Posterior vena cava (tissue), 2 donors: Measurements from ENCODE around the gene PLK5. TPM values are rescaled to one million over a fixed set of nuclear protein-coding genes. Genes with fewer than 3 reads are reported as not detected.
A peak's percentile ranks its signal among the peaks of the same experiment; 100 is the strongest.
"Not testable (repeated sequence)": the region's sequence is repeated elsewhere in the genome, so short reads cannot be mapped to it uniquely, and the experiment has no call there.

Experiments
- DNase-seq: peaks from one replicate; pipeline ENCODE4 v3.0.0-alpha.2; 2020; ENCODE audit warnings: low spot score
- intact Hi-C, 2 donors: fragments of 100-400 bp; cut with DNase I; formaldehyde crosslinking; loops; one replicate each; pipeline versions ENCODE4 v1.14.1 to v1.14.2; 2022 to 2023
- total RNA-seq, 2 donors: library from RNA; stranded (reverse); fragmentation: NEBNext Ultra II Directional; extraction: Animal tissue kit (Norgen Biotek cat#: 25700); gene quantifications; one replicate each; pipeline ENCODE4 v1.2.1, GENCODE V29; 2021
- donor health status: DM: yes; HTN: yes; CAD: no.
- donor health status: DM: yes; HTN: yes; CAD: no.

Gene PLK5
- total RNA-seq, 2 donors from 2014 or later, result not detected

DNA sequence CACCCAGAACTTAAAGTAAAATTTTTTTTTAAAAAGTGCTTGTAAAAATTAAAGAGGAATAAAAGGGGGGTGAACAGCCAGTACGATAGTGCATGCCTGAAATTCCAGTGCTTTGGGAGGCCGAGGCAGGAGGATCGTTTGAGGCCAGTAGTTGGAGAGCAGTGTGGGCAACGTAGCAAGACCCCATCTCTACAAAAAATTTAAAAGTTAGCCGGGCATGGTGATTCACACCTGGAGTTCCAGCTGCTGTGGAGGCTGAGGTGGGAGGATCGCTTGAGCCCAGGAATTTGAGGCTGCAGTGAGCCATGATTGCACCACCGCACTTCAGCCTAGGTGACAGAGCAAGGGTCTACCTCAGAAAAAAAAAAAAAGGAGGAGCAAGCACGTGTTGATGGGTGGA lies 18.9 kb upstream of the PLK5 start:
- no peak for DNase-seq
- intact Hi-C loops, result no loop called here

DNA sequence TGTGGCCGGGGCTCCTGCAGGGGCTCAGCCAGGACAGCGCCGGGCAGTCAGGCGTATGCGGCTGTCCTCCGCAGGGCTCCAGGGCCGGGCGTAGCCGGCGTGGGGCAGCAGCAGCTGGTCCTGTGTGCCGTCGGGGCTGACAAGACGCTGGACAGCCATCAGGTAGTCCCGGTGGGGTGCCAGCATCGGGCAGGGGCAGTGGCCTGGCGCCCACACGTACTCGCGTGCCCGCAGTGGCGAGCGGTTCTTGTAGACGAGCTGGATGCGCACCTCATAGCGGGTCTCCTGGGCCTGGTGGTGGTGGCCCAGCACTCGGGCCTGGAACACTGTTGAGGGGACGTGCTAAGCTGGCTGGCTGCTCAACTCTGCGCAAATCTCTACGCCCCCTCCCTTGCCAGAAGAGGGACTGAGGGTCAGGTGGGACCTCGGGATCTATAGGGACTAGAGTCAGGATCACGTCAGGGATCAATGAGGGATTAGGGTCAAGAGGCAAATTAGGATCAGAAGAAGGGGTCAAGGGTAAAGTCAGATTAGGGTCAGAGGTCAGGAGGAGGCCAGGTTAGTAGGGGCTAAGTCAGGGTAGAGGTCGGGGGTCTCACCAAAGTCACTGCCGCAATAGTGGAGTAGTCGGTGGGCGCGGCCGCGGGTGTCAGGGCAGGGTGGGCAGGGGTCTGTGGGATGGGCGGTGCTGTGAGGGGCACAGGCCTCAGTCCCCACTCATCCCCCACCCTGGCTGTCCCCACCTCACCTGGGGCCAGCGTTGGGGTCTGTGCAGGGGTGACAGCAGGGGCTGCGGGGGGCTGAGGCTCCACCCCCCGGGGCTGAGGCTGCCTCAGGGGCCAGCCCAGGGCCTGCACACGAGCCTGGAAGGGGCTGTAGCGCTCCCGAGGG lies 17.6 kb upstream of the PLK5 start:
- intact Hi-C loops, result no loop called here
- no peak for DNase-seq

DNA sequence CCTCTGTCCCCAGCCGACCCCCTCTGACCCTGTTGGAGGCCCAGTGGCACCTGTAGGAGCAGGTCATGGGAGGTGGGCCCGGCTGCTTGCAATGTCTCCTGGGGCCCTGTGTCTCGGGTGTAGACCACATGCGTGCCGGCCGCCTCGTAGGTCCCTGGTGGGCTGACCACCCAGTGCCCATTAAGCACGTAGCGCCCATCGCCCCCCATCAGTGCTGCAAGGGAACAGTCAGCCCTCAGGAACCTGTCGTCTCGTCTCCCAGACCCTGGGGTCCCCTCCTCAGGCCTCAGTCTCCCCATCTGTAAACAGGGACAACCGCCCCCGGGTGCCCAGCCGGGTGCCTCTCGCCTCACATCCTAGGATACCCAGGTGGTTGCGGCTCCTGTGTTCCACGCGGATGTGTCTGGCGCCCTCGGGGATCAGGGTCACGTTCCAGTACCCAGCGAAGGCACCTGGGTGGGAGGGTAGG lies 16.7 kb upstream of the PLK5 start:
- intact Hi-C loops, result no loop called here
- DNase-seq, result peak; percentile 80

DNA sequence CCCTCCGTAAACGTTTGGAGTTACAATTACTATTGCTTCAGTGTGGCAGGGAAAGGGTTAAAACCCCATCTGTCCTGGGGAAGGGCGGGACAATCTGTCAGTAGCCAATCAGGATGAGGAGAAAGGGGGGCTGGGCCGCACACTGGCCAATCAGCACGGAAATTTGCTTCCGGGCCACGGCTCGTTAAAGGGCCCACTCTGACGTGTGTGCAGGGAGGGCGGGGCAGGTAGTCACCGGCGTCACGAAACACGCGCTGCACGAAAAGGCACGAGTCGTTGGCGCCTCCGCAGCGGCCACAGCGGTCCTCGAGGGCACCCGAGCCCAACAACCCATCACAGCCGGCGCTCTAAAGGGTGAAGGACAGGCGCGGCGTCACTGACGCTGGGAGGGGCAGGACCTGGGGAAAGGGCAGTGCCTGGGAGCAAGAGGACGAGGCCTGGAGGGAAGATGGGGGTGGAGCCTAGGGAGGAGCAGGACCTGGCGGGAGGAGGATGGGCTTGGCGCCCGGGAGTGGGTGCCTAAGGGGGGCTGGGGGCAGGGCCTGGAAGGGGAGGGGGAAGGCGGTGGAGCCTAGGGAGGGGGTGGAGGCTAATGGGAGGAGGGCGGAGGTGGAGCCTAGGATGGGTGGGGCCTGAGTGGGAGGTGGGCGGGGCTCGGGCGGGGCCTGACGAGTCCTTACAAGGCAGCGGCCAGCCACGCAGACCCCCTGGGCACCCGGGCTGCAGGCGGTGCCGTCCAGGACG lies 15.9 kb upstream of the PLK5 start:
- peak; percentile 97 for DNase-seq
- intact Hi-C loops, result loop anchor here in 1 of 2 donors (2.0 kb wide), 1 partner anchor 71 kb away; no protein-coding TSS in a partner anchor

DNA sequence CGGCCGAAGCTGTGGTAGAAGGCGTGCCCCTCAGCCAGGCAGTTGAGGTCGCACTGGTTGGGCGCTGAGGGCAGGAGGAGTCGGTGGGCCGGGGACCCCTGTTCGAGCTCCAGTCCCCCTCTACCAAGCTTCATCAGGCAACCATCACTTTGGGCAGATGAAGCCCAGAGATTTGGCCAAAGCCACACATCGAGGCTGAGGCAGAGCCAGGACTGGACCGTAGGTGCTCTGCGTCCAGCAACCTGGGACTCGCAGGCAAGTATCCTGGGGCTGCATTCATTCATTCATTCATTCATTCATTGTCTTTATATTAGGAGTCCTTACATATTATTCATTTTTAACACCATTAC lies 15.4 kb upstream of the PLK5 start:
- no peak for DNase-seq
- intact Hi-C loops, result loop anchor here in 1 of 2 donors (2.0 kb wide), 1 partner anchor 72 kb away; no protein-coding TSS in a partner anchor

DNA sequence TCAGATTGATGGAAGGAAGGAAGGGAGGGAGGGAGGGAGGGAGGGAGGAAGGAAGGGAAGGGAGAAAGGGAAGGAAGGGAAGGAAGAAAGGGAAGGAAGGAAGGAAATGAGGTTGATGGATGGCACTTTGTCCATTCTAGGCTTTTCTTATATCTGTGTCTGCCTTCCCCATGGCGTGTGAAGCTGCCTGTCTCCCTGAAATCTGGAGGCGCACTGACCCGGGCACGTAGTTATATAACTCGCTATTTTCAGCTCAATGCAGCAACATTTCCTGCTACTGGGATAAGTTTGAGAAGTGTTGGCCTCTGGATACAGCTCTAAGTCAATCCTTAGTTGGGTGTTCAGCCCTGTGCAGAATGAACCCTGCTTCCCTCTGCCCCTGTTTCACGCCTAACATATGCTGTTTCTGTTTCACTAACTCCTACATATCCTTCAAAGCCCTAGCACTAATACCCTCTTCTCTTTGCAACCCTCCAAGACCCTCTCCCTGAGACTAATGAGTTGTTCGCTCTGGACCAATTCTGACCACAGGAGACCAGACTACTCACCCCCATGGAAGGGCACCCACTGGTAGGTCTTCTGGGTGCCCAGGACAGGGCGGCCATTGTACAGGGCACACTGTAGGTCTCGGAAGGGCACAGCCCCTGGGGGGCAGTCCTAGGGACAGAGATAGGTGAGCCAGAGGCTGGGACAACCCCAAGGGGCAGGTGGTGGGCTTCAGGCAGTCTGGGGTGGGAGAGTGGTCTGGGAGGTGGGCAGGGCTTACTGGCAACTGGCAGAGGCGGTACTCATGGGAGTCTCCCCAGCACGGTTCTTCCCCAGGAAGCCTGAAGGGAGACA lies 14.1 kb upstream of the PLK5 start:
- intact Hi-C loops, result loop anchor here in 1 of 2 donors (2.0 kb wide), 1 partner anchor 73 kb away; no protein-coding TSS in a partner anchor
- DNase-seq, result no peak

DNA sequence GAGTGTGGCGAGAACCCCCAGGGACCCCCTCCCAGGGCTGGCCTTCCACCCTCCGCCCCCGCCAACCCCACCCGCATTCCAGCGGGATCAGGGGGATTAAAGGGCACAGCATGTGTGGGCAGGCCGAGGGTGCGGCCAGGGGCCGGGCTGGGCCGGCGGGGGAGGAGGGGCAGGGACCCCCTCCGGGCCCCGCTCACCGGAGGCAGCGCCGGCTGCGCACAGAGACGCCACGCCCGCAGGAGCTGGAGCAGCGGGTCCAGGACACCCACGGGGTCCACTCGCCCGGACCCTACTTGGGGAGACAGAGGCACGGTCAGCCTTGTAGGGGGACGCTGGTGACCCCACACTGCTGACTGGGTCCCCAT lies 13.5 kb upstream of the PLK5 start:
- intact Hi-C loops, result no loop called here
- peak; percentile 73 for DNase-seq

DNA sequence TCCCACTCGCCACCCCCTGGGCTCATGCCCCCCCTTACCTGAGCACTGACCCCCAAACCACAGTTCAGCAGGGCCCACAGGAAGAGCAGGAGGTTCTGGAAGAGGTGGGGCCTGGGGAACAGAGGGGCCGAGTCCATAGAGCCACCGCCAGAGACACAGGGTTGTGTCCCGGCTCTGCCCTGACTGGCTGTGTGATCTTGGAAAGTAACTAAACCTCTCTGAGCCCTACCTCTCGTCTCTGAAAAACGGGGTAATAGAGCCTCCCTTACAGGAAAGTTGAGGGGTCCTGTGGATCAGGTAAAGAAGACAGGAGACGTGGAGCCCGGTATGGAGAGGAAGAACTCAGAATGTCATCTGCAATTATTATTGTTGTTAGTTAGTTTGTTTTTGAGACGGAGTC lies 13.1 kb upstream of the PLK5 start:
- peak; percentile 62 for DNase-seq
- intact Hi-C loops, result no loop called here

DNA sequence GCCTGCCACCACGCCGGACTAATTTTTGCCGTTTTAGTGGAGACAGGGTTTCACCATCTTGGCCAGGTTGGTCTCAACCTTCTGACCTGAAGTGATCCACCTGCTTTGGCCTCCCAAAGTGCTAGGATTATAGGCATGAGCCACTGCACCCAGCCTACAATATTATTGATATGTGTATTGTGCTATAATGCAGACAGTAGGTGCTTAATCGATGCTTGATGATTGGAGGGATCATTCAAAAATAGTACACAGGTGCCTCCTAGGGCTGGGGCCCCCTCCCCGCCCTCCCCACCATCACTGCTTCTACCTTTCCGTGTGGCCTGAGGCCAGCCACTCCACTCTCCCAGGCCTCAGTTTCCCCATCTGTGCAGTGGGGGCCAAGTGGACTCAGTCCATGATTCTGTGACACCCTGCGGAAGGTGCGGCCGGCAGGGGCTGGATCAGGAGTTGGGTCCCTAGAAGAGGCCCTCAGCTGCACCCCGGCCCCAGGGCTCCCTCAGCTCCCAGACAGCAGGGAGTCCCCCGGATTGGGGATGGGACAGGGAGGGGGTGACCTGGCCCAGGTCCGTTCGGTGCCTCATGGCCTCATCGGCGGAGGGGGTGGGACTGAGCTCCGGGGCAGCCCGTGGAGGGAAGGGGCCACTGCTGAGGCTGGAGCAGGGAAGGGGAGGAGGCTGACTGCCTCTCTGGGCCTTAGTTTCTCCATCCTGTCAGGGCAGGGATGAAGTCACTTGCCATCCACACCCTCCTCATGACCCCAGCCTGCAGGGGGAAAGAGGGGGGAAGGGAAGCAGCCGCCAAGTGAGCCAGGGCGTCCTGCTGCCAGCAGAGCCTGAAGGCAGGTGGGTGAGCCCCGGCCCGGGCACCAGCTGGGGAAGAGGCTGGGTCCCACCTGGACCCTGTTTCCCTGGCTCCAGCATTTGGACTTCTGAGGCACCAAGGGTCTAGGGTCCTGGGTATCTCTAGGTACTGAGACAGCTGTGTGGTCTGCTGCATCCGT lies 12.3 kb upstream of the PLK5 start:
- intact Hi-C loops, result no loop called here
- peak; percentile 76 for DNase-seq

DNA sequence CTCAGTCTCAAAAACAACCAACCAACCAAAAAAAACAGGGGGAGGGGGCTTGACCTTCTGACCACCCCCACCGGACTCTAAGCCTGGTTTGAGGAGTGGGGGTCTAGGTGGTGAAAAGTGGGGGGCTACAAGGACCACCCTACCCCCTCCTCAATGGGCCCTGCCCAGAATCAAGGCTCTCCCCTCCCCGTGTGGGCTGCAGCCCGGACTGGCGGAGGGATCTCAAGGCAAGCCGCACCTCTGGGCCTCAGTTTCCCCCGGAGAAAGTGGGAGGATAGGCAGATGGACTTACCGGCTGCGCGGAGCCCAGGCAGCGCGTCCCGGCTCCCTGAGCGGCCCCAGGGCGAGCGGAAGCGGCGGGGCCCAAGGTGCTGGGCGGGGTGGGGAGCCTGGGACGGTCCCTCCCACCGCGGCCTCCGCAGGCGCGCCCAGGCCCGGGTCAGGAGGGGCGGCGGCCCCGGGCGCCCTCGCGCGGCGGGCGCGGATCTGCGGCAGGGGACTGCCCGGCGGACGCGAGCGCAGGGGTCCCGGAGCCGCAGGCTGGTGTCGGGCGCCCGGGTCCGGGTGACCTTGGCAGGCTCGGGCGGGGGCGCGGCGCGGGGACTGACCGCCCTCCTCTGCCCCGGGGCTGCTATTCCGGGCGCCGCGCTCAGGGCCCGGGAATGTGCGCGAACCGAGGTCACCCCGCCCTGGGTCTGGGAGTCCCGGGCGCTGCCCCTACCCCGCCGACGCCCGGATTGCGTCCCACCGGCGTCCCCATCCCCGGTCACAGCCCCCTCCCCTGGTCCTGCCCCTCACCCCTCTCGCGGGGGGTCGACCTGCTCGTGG lies 11.0 kb upstream of the PLK5 start, which contains the start of gene ADAMTSL5:
ADAMTSL5 (minus strand) TSS at position 349 of the 828 bp plus-strand sequence. CDS start 2,076 bp downstream, outside the sequence.
- DNase-seq, result peak; percentile 80
- intact Hi-C loops, result no loop called here

DNA sequence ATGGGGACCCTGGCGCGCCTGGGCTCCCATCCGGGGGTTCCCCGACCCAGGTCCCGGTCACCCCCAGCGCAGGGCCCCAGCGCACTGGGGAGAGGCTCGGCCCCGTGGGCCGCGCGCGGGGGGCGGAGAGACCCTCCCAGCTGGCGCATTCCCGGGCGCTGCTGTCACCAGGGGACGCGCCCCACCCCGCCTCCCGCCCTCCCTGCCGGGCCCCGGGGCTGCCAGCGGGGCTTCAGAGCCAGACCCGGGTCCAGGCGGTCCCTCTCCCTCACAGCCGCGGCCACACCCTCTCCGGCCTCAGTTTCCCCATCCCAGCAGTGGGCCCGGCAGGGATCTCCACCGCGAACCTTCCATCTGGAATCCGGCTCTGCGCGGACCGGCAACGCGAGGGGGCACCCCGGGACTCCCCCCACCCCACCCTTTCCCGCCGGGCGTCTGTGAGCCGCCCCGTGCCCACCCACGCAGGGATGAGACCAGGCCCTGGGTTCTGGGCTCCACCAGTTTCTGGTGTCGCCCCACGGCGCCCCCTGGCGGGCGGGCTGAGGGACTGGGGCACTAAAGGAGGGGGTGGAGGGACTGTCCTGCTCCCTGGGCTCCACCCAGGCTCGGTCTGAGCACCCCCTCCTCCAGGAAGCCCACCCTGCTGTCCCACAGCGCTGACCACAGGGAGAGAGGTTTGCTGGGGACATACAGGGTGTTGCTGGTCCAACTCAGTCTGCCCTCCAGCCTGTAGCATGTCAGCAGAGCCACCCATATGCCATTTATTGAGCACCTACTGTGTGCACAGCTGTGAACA lies 10.2 kb upstream of the PLK5 start:
- peak; percentile 81 for DNase-seq
- intact Hi-C loops, result no loop called here

DNA sequence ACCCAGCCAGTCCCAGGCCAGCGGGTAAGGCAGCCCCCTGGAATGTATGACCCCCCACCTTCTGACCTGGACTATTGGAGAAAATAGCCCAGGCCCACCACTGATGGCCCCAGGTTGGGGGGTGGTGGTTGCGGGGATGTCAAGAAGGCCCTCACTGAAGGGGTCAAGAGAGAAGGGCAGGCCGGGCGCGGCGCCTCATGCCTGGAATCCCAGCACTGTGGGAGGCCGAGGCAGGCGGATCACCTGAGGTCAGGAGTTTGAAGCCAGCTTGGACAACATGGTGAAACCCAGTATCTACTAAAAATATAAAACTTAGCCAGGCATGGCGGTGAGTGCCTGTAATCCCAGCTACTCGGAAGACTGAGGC lies 9.6 kb upstream of the PLK5 start:
- no peak for DNase-seq

DNA sequence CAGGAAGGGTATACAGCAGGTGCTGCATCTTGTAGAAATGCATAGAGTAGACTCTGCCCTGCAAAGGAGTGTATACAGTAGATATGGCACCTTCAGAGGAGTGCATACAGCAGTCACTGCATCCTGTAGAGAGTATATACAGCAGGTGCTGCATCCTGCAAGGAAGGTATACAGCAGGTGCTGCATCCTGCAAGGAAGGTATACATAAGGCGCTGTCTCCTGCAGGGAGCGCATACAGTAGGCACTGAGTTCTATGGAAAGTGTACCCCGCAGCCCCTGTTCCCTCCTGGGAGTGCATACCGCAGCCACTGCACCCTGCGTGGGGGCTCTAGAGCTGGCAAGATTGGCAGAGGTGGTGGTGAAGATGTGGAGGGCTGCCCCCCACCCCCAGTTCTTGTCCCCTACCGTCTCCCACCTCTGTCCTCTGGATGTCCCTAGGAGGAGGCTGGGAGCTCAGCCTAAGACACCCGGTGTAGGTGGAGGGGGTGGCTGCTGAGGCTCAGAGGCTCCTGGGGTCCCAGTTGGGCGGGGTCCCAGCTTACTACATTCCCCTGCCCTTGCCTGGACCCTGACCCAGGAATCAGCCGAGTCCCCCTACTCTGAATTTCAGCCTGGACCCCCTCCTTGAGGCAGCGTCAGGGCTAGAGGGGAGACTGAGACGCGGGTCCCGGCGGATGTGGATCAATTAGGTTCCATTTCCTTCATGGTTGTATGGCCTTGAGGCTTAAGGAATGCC lies 8.7 kb upstream of the PLK5 start:
- DNase-seq, result no peak
- intact Hi-C loops, result no loop called here

More for the DNA sequence above, 9.6 kb upstream of the PLK5 start:
- intact Hi-C loops, result no loop called here

DNA sequence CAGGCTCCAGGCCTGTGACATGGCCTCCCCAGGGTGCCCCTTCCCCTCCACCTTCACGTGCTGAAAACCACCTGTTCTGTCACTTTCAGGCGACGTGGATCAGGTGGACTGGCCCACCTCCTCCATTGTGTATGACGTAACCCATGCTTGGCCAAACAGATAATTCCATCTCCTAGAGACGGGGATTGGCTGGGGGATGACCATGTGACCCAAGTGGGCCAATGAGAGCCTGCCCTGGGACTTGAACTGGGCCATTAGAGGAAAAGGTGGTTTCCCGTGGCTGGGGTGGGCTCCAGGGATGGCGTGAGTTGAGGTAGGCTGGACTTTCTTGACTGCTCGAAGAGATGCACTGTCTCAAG lies 7.5 kb upstream of the PLK5 start:
- DNase-seq, result no peak
- intact Hi-C loops, result no loop called here

DNA sequence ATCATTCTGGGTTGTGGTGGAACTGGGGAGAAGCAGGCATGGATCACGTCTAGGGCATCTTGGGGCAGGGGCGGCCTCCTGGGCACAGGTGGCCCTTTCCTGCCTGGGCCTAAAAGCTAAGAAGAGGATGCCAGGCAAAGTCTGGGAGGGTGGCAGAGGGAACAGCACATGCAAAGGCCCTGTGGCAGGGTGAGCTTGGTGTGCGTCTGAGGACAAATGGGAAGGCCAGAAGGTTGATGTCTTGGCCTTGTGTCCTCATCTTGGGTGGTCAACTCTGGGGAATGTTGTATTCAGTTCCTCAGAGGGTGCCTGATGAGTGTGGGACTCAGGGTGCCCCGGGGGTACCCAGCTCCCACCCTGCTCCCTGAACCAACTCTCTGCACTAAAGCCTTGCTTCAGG lies 5.4 kb upstream of the PLK5 start:
- intact Hi-C loops, result no loop called here
- no peak for DNase-seq

DNA sequence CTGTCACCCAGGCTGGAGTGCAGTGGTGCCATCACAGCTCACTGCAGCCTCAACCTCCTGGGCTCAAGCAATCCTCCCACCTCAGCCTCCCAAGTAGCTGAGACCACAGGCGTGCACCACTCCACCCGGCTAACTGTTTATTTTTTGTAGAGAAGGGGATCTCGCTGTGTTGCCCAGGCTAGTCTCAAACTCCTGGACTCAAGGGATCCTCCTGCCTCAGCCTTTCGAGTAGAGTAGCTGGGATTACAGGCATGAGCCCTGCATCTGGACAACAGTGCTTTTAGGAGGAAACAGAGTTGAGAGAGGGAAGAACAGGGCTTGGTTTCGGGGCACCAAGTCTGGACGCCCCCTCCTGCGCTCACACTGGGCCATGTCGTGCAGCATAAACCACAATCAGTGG lies 4.1 kb upstream of the PLK5 start:
- intact Hi-C loops, DNase-seq: not testable (repeated sequence)
